WERI-Rb-1 (cell line): Measurements from ENCODE around the gene GUSB.

Experiments
- DNase-seq: peaks from one replicate; pipeline ENCODE4 v3.0.0-alpha.2; 2020
- H3K27ac ChIP-seq: fragments of 250-450 bp; sonication (Bioruptor Pico); 2 replicates; pipeline ENCODE4 v1.5.1; 2020; ENCODE audit warnings: mild to moderate bottlenecking, moderate library complexity
- H3K27me3 ChIP-seq: fragments of 250-450 bp; sonication (Bioruptor Pico); 2 replicates; pipeline ENCODE4 v1.5.1; 2021; ENCODE audit warnings: mild to moderate bottlenecking, low read depth, moderate library complexity; ENCODE audit not compliant: insufficient read depth, severe bottlenecking
- H3K36me3 ChIP-seq: fragments of 250-450 bp; sonication (Bioruptor Pico); 2 replicates; pipeline ENCODE4 v1.5.1; 2020; ENCODE audit warnings: mild to moderate bottlenecking, moderate library complexity
- H3K4me3 ChIP-seq: 2 replicates; pipeline ENCODE4 v1.5.1; 2011; ENCODE audit warnings: low read depth, mild to moderate bottlenecking, control low read depth, low read length
- H3K9me3 ChIP-seq: fragments of 250-450 bp; sonication (Bioruptor Pico); 2 replicates; pipeline ENCODE4 v1.5.1; 2021; ENCODE audit warnings: mild to moderate bottlenecking, moderate library complexity; ENCODE audit not compliant: severe bottlenecking
- CTCF ChIP-seq: IDR thresholded peaks from 2 replicates; pipeline ENCODE4 v1.5.1; 2011; ENCODE audit warnings: low read depth, mild to moderate bottlenecking, control low read depth, inconsistent platforms, low read length

The GUSB gene

GRCh38 chr7:65974876-65975275 is 7.1 kb downstream of the GUSB start:
- Histone ChIP-seq H3K27ac (no peak overlapping the region), H3K4me3 (no peak overlapping the region), H3K27me3 (no peaks in the 10 kb centered on the region), H3K9me3 (no peaks in the 10 kb centered on the region), H3K36me3 (peaks cover 97% of the 10 kb centered on the region)
- no peak for TF ChIP-seq CTCF
- no peak for DNase-seq

- peaks cover 98% of the 10 kb centered on the region for H3K36me3 ChIP-seq
- no peak for TF ChIP-seq CTCF
These were observed 7.7 kb downstream of the GUSB start for GRCh38 chr7:65974191-65974801.

GRCh38 chr7:65972976-65973375 is 9.0 kb downstream of the GUSB start:
- TF ChIP-seq CTCF, result no peak
- Histone ChIP-seq H3K27me3 (no peaks in the 10 kb centered on the region), H3K27ac (no peak overlapping the region), H3K4me3 (no peak overlapping the region), H3K36me3 (peaks cover 96% of the 10 kb centered on the region), H3K9me3 (no peaks in the 10 kb centered on the region)
- DNase-seq, result no peak

More at GRCh38 chr7:65974191-65974801, 7.7 kb downstream of the GUSB start:
- H3K27me3 ChIP-seq, result no peaks in the 10 kb centered on the region
- H3K27ac ChIP-seq, result no peak overlapping the region
- H3K4me3 ChIP-seq, result no peak overlapping the region
- DNase-seq, result no peak
- H3K9me3 ChIP-seq, result no peaks in the 10 kb centered on the region

- Histone ChIP-seq H3K4me3 (no peak overlapping the region), H3K36me3 (peaks cover 98% of the 10 kb centered on the region), H3K9me3 (no peaks in the 10 kb centered on the region), H3K27ac (no peak overlapping the region), H3K27me3 (no peaks in the 10 kb centered on the region)
- DNase-seq, result no peak
- no peak for TF ChIP-seq CTCF
These were observed 11.0 kb downstream of the GUSB start for GRCh38 chr7:65971021-65971420.

GRCh38 chr7:65968256-65969185 is 13.5 kb downstream of the GUSB start:
- no peak for TF ChIP-seq CTCF
- Histone ChIP-seq H3K4me3 (no peak overlapping the region), H3K27ac (no peak overlapping the region), H3K9me3 (no peaks in the 10 kb centered on the region), H3K36me3 (peaks cover 93% of the 10 kb centered on the region), H3K27me3 (no peaks in the 10 kb centered on the region)
- no peak for DNase-seq
